ENCODE results near the gene CA10.

DNA sequence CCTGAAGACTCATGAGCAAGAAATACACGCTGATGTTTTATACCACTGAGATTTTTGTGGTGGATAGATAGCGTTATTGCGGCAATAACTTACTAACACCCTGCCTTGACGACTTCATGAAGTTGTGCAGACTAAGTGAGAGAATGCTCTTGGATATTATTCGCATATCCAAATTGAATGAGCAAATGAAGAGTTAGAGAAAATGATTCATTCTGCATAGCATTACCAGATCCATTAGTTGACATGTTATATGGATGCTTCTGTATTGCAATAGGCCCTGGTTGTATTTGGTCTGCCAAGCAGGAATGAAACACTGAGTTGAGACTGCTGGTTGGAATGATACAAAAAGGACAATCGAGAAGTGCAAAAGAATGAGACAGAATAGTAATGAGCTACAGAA, 247.3 kb downstream of the CA10 start:
- no peak for TF ChIP-seq EZH2 (IDR thresholded peaks at IDR 0.05; ENCODE audit: borderline replicate concordance, insufficient read depth, low read depth, low read length, poor library complexity, severe bottlenecking)
- TF ChIP-seq, protein P1, sequence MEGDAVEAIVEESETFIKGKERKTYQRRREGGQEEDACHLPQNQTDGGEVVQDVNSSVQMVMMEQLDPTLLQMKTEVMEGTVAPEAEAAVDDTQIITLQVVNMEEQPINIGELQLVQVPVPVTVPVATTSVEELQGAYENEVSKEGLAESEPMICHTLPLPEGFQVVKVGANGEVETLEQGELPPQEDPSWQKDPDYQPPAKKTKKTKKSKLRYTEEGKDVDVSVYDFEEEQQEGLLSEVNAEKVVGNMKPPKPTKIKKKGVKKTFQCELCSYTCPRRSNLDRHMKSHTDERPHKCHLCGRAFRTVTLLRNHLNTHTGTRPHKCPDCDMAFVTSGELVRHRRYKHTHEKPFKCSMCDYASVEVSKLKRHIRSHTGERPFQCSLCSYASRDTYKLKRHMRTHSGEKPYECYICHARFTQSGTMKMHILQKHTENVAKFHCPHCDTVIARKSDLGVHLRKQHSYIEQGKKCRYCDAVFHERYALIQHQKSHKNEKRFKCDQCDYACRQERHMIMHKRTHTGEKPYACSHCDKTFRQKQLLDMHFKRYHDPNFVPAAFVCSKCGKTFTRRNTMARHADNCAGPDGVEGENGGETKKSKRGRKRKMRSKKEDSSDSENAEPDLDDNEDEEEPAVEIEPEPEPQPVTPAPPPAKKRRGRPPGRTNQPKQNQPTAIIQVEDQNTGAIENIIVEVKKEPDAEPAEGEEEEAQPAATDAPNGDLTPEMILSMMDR (IDR thresholded peaks at IDR 0.05): no peak
